Suprapubic skin (tissue), 4 donors: ENCODE measurements around the gene ALDH1L1.

Experiments used
- EP300 ChIP-seq: sonication (generic); formaldehyde crosslinking; IDR thresholded peaks from one replicate; pipeline ENCODE4 v1.6.1; 2017; ENCODE audit warnings: antibody characterized with exemption
- POLR2A ChIP-seq, 2 donors: fragments of 450-650 bp; IDR thresholded peaks; one replicate each; pipeline ENCODE4 v1.6.1; 2017; ENCODE audit warnings: antibody characterized with exemption in 2 of 2, mild to moderate bottlenecking in 2 of 2, moderate library complexity in 2 of 2
- POLR2AphosphoS5 ChIP-seq, 3 donors: sonication (generic); formaldehyde crosslinking; IDR thresholded peaks; one replicate each; pipeline ENCODE4 v1.6.1; 2017; ENCODE audit warnings: antibody characterized with exemption in 3 of 3
- TF ChIP-seq, protein P1 (sequence below), 2 donors: fragments of 200-600 bp in 1 of 2; fragments of 450-650 bp in 1 of 2; sonication (generic) in 1 of 2; IDR thresholded peaks; one replicate each; pipeline ENCODE4 v1.5.1; 2016 to 2019; ENCODE audit warnings: antibody characterized with exemption in 2 of 2, mild to moderate bottlenecking in 1 of 2, moderate library complexity in 1 of 2

DNA sequence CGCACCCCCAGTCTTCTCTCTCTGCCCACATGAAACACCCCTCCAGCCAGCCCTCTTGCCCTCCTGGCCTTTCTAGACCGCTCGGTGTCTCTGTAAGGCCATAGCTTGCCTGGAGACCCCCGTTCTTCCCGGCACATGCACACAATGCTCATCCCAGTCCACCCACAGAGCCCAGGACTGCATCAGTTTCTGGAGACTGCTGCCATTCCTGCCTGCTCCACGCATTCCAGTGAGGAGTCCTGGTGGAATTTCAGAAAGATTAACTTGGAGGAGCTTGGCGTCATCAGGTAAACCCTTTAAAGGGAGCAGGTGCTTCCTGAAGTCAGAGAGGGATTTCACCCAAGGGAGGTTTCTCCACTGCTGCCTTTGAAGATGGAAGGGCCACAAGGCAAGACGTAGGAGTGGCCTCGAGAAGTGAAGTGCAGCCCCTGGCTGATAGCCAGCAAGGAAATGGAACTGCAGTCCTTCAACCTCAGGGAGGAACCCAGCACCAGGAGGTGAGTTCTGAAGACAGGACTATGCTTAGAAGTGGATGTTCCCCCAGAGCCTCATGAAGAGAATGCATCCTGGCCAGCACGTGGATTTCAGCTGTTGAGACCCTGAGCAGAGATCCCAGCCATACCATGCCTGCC, 115.6 kb downstream of the ALDH1L1 start:
- TF ChIP-seq, protein P1, sequence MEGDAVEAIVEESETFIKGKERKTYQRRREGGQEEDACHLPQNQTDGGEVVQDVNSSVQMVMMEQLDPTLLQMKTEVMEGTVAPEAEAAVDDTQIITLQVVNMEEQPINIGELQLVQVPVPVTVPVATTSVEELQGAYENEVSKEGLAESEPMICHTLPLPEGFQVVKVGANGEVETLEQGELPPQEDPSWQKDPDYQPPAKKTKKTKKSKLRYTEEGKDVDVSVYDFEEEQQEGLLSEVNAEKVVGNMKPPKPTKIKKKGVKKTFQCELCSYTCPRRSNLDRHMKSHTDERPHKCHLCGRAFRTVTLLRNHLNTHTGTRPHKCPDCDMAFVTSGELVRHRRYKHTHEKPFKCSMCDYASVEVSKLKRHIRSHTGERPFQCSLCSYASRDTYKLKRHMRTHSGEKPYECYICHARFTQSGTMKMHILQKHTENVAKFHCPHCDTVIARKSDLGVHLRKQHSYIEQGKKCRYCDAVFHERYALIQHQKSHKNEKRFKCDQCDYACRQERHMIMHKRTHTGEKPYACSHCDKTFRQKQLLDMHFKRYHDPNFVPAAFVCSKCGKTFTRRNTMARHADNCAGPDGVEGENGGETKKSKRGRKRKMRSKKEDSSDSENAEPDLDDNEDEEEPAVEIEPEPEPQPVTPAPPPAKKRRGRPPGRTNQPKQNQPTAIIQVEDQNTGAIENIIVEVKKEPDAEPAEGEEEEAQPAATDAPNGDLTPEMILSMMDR (IDR thresholded peaks at IDR 0.05) = no peak
- TF ChIP-seq EP300 (no peak), POLR2AphosphoS5 (IDR thresholded peaks at IDR 0.05) (no peak), POLR2A (IDR thresholded peaks at IDR 0.05) (no peak)
